Measurements from ENCODE around the gene CREBL2.

CREBL2 gene

GRCh38 chr12:12642916-12643315 lies 31.2 kb downstream of the CREBL2 start:
- TF ChIP-seq FOXP2 (optimal IDR thresholded peaks at IDR 0.05; ENCODE audit: borderline replicate concordance, extremely low read depth, extremely low read length, insufficient read depth) = no peak
- TF ChIP-seq POLR2AphosphoS5 (IDR thresholded peaks at IDR 0.05; ENCODE audit: low read depth, low read length) = no peak
- no peak for TF ChIP-seq REST (IDR thresholded peaks at IDR 0.05; ENCODE audit: insufficient read depth in 1 of 2, low read depth in 2 of 2, low read length in 2 of 2)
- no peak for TF ChIP-seq SIN3A (IDR thresholded peaks at IDR 0.05; ENCODE audit: borderline replicate concordance, insufficient read depth, low read length)
- TF ChIP-seq TAF1 (IDR thresholded peaks at IDR 0.05; ENCODE audit: borderline replicate concordance, insufficient read depth, low read length) = no peak

- TF ChIP-seq FOXP2 (optimal IDR thresholded peaks at IDR 0.05; ENCODE audit: borderline replicate concordance, extremely low read depth, extremely low read length, insufficient read depth) (no peak), TAF1 (IDR thresholded peaks at IDR 0.05; ENCODE audit: borderline replicate concordance, insufficient read depth, low read length) (no peak), SIN3A (IDR thresholded peaks at IDR 0.05; ENCODE audit: borderline replicate concordance, insufficient read depth, low read length) (no peak), POLR2AphosphoS5 (IDR thresholded peaks at IDR 0.05; ENCODE audit: low read depth, low read length) (no peak), REST (IDR thresholded peaks at IDR 0.05; ENCODE audit: insufficient read depth in 1 of 2, low read depth in 2 of 2, low read length in 2 of 2) (no peak)
These were observed 33.8 kb downstream of the CREBL2 start for GRCh38 chr12:12645485-12645884.

- no peak for TF ChIP-seq REST (IDR thresholded peaks at IDR 0.05; ENCODE audit: insufficient read depth in 1 of 2, low read depth in 2 of 2, low read length in 2 of 2)
- TF ChIP-seq POLR2AphosphoS5 (IDR thresholded peaks at IDR 0.05; ENCODE audit: low read depth, low read length) = no peak
- no peak for TF ChIP-seq SIN3A (IDR thresholded peaks at IDR 0.05; ENCODE audit: borderline replicate concordance, insufficient read depth, low read length)
- TF ChIP-seq FOXP2 (optimal IDR thresholded peaks at IDR 0.05; ENCODE audit: borderline replicate concordance, extremely low read depth, extremely low read length, insufficient read depth) = no peak
These were observed 34.9 kb downstream of the CREBL2 start for GRCh38 chr12:12646483-12647072.

GRCh38 chr12:12648284-12648683 lies 36.6 kb downstream of the CREBL2 start:
- TF ChIP-seq FOXP2 (optimal IDR thresholded peaks at IDR 0.05; ENCODE audit: borderline replicate concordance, extremely low read depth, extremely low read length, insufficient read depth) = no peak
- no peak for TF ChIP-seq SIN3A (IDR thresholded peaks at IDR 0.05; ENCODE audit: borderline replicate concordance, insufficient read depth, low read length)
- no peak for TF ChIP-seq TAF1 (IDR thresholded peaks at IDR 0.05; ENCODE audit: borderline replicate concordance, insufficient read depth, low read length)
- no peak for TF ChIP-seq REST (IDR thresholded peaks at IDR 0.05; ENCODE audit: insufficient read depth in 1 of 2, low read depth in 2 of 2, low read length in 2 of 2)
- no peak for TF ChIP-seq POLR2AphosphoS5 (IDR thresholded peaks at IDR 0.05; ENCODE audit: low read depth, low read length)

Data from PFSK-1 (cell line).